ENCODE measurements around the gene ZRANB3.

GRCh38 chr2:135271006-135271405 lies 260.0 kb downstream of the ZRANB3 start:
- no peak for TF ChIP-seq CTCF (IDR thresholded peaks at IDR 0.05)
- no peak for TF ChIP-seq EP300 (IDR thresholded peaks at IDR 0.05)
- no peak for TF ChIP-seq POLR2A (IDR thresholded peaks at IDR 0.05)

Measured in suprapubic skin (tissue), 3 donors.